Measurements from ENCODE around the gene TPO. TPM values are rescaled to one million over a fixed set of nuclear protein-coding genes. Genes with fewer than 3 reads are reported as not detected.

Gene TPO
- total RNA-seq, 4 donors from 2014 or later: 7.2 to 32.6 (median 16.6) TPM

DNA sequence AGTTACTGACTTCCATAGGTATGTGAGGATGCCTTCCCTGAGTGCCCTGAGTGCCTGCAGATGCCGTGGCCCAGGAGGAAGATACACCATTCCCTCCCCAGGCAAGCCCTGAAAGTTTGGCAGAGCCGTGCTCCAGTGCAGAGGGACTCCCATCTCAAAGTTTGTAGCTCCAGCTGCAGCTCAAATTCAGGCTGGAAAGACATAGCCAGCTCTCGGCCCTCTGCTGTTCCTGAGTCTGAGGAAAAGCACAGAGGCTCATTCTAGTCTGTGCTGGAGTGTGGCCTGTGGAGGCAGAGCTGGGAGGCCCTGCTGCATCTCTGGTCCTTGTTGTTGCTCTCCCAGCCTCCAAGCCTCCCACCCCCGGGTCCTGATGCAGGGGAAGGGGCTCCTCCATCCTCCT, 15.9 kb upstream of the TPO start:
- no peak for TF ChIP-seq POLR2A (IDR thresholded peaks at IDR 0.05)
- TF ChIP-seq, protein P1, sequence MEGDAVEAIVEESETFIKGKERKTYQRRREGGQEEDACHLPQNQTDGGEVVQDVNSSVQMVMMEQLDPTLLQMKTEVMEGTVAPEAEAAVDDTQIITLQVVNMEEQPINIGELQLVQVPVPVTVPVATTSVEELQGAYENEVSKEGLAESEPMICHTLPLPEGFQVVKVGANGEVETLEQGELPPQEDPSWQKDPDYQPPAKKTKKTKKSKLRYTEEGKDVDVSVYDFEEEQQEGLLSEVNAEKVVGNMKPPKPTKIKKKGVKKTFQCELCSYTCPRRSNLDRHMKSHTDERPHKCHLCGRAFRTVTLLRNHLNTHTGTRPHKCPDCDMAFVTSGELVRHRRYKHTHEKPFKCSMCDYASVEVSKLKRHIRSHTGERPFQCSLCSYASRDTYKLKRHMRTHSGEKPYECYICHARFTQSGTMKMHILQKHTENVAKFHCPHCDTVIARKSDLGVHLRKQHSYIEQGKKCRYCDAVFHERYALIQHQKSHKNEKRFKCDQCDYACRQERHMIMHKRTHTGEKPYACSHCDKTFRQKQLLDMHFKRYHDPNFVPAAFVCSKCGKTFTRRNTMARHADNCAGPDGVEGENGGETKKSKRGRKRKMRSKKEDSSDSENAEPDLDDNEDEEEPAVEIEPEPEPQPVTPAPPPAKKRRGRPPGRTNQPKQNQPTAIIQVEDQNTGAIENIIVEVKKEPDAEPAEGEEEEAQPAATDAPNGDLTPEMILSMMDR (IDR thresholded peaks at IDR 0.05): no peak
- no peak for TF ChIP-seq EP300 (IDR thresholded peaks at IDR 0.05)
- 55 to 59% methylated on average over 4 of the region's 4 CpGs for WGBS, 2 donors
- no peak for DNase-seq (ENCODE audit: low spot score in 2 of 2)

DNA sequence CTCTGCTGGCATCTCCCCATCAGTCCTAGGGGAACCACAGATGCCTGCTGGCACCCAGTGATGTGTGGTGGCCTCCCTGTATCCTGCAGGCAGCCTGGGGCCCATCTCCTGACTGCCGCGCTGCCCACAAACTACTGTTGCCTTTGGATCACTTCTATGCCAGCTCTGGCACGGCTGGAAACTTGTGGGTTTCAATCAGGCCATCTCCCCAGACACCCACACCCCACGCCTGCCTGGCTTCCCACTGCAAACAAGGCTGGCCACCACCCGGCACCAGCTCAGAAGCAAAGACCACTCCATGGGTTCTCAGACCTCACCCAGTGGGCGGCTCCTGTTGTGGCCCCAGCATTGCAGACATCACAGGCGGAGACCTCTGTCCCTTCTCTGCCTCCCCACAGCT, 15.1 kb upstream of the TPO start:
- no peak for DNase-seq (ENCODE audit: low spot score in 2 of 2)
- H3K4me3 ChIP-seq: no peak overlapping the region
- H3K4me1 ChIP-seq: no peaks in the 10 kb centered on the region
- 79 to 87% methylated on average over 6 to 7 of the region's 7 CpGs for WGBS, 2 donors
- no peaks in the 10 kb centered on the region for H3K36me3 ChIP-seq
- no peaks in the 10 kb centered on the region for H3K27me3 ChIP-seq
- no peak overlapping the region for H3K27ac ChIP-seq
- H3K9me3 ChIP-seq: peaks cover 0 to 4% (median 0%) of the 10 kb centered on the region in 4 donors
- TF ChIP-seq EP300 (IDR thresholded peaks at IDR 0.05) (no peak), POLR2A (IDR thresholded peaks at IDR 0.05) (no peak)
- TF ChIP-seq, protein P1 (IDR thresholded peaks at IDR 0.05): no peak

More for the DNA sequence above, 15.9 kb upstream of the TPO start:
- H3K4me3 ChIP-seq: no peak overlapping the region
- H3K9me3 ChIP-seq: no peaks in the 10 kb centered on the region
- no peaks in the 10 kb centered on the region for H3K36me3 ChIP-seq
- no peaks in the 10 kb centered on the region for H3K27me3 ChIP-seq
- H3K27ac ChIP-seq: no peak overlapping the region
- no peaks in the 10 kb centered on the region for H3K4me1 ChIP-seq

DNA sequence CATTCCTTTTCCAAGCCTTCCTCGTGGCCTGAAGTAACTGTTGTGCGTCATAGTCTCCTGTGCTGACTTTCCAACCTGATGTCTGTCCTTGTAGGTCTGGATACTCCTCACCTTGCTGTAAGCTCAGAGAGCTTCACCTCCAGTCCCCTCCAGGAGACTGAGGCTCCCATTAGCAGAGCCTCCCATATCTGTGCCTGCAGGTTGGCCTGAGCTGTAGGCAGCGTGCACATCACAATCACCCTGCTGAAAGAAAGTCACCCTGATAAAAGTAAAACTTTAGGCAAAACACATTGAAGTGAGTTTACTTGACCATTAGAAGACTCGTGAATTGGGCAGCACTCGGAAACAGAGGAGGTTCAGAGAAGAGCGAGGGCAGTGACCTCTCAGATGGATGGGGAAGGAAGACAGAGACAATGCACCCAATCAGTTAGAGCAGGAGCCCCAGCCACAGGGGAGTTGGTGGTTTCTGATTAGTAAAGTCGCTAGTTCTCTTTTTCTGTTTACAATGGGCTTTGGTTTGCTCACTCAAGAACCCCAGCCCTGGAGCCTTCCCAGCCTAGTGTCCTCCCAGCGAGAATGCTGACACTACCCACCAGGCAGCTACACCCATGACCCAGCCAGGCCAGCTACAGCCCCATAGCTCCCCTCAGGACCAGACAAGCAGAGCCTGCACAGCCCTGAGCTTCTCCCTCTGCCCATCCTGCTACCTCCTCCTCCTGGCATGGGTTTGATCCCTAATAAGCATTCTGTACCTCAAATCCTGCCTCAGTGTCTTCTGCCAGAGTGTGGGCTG, 12.1 kb upstream of the TPO start:
- no peaks in the 10 kb centered on the region for H3K36me3 ChIP-seq
- 79 to 83% methylated on average over 8 of the region's 8 CpGs for WGBS, 2 donors
- DNase-seq (ENCODE audit: low spot score in 2 of 2): no peak
- H3K27ac ChIP-seq: no peak overlapping the region
- no peaks in the 10 kb centered on the region for H3K27me3 ChIP-seq
- TF ChIP-seq EP300 (IDR thresholded peaks at IDR 0.05) (no peak), POLR2A (IDR thresholded peaks at IDR 0.05) (no peak)
- TF ChIP-seq, protein P1 (IDR thresholded peaks at IDR 0.05): no peak
- no peaks in the 10 kb centered on the region for H3K4me1 ChIP-seq
- no peak overlapping the region for H3K4me3 ChIP-seq
- peaks cover 0 to 4% (median 0%) of the 10 kb centered on the region in 4 donors for H3K9me3 ChIP-seq

DNA sequence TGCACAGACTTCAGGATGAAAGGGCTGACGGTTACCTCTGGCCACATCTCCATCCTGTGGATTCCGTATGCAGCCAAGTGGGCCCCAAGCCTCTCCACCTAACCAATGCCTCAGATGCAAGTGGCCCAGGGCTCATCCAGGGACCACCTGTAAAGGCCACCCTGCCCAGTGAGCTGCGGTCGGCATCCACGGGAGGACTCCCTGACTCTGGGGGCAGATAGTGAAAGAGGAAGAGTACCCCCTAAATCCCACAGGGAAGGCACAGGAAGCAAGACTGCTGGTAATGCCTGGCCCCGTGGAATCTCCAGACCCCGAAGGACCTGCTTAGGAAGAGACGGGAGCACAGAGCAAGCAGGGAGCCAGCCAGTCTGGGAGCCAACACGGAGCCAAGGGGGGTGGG, 11.2 kb upstream of the TPO start:
- TF ChIP-seq POLR2A (IDR thresholded peaks at IDR 0.05) (no peak), EP300 (IDR thresholded peaks at IDR 0.05) (no peak)
- TF ChIP-seq, protein P1 (IDR thresholded peaks at IDR 0.05): no peak
- Histone ChIP-seq H3K27me3 (no peaks in the 10 kb centered on the region), H3K4me3 (no peak overlapping the region), H3K27ac (no peak overlapping the region), H3K36me3 (no peaks in the 10 kb centered on the region), H3K4me1 (no peaks in the 10 kb centered on the region), H3K9me3 (peaks cover 0 to 4% (median 0%) of the 10 kb centered on the region in 4 donors)
- no peak for DNase-seq (ENCODE audit: low spot score in 2 of 2)
- 69 to 85% methylated on average over 8 to 9 of the region's 9 CpGs for WGBS, 2 donors

DNA sequence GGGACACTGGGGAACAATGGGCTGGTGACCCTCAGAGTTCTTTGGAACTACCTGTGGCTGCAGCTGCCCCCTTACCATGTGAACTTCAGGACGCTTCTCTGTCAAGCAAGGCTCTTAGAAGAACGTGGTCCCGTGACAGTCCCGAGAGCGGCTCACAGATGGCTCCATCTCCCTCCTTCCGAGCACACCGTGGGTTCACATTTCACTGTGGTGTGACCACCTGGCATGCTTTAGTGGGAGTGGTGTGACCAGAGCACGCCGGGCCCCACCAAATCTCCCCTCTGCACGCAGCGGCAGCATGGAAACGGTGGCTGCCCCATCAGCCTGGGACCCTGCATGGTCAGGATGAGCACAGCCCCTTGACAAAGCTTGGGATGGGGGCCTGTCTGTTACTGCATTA, 9.7 kb upstream of the TPO start:
- Histone ChIP-seq H3K27ac (no peak overlapping the region), H3K4me3 (no peak overlapping the region), H3K27me3 (no peaks in the 10 kb centered on the region), H3K36me3 (no peaks in the 10 kb centered on the region), H3K9me3 (peaks cover 0 to 4% (median 0%) of the 10 kb centered on the region in 4 donors), H3K4me1 (no peaks in the 10 kb centered on the region)
- WGBS, 2 donors: 87 to 93% methylated on average over 10 to 12 of the region's 12 CpGs
- DNase-seq (ENCODE audit: low spot score in 2 of 2): no peak
- TF ChIP-seq EP300 (IDR thresholded peaks at IDR 0.05): no peak
